Trophoblast cell (in vitro differentiated cells and primary cell): Measurements from ENCODE around the gene STAC3.

Experiments
- DNase-seq, 2 donors: peaks; one replicate each; pipeline ENCODE4 v3.0.0-alpha.2; 2016
- H2AFZ ChIP-seq: 2 replicates; pipeline ENCODE4 v1.6.1; 2013; ENCODE audit warnings: low read length, moderate library complexity, mild to moderate bottlenecking; ENCODE audit not compliant: insufficient read depth, poor library complexity
- H2AK5ac ChIP-seq: 2 replicates; pipeline ENCODE4 v1.6.1; 2013; ENCODE audit warnings: mild to moderate bottlenecking, low read length
- H2BK120ac ChIP-seq: 2 replicates; pipeline ENCODE4 v1.6.1; 2013; ENCODE audit warnings: low read length, mild to moderate bottlenecking, moderate library complexity; ENCODE audit not compliant: insufficient read depth, poor library complexity
- H2BK12ac ChIP-seq: 2 replicates; pipeline ENCODE4 v1.6.1; 2013; ENCODE audit warnings: mild to moderate bottlenecking, low read length, moderate library complexity
- H2BK5ac ChIP-seq: 2 replicates; pipeline ENCODE4 v1.6.1; 2013; ENCODE audit warnings: low read length, low read depth, moderate library complexity, mild to moderate bottlenecking; ENCODE audit not compliant: poor library complexity
- H3K14ac ChIP-seq: 2 replicates; pipeline ENCODE4 v1.6.1; 2013; ENCODE audit warnings: mild to moderate bottlenecking, low read length
- H3K18ac ChIP-seq: 2 replicates; pipeline ENCODE4 v1.6.1; 2013; ENCODE audit warnings: mild to moderate bottlenecking, low read length
- H3K23ac ChIP-seq: 2 replicates; pipeline ENCODE4 v1.6.1; 2013; ENCODE audit warnings: low read length
- H3K27ac ChIP-seq: 2 replicates; pipeline ENCODE4 v1.5.1; 2013; ENCODE audit warnings: low read depth, mild to moderate bottlenecking, inconsistent platforms, low read length, moderate library complexity
- H3K27me3 ChIP-seq: 2 replicates; pipeline ENCODE4 v1.6.1; 2013; ENCODE audit warnings: inconsistent platforms, mild to moderate bottlenecking, low read length, moderate library complexity; ENCODE audit not compliant: insufficient read depth
- H3K36me3 ChIP-seq, 2 experiments: 1 replicate in 1 of 2; 2 replicates in 1 of 2; pipeline ENCODE4 v1.6.1; 2013; ENCODE audit warnings: low read length in 2 of 2, mild to moderate bottlenecking in 2 of 2, moderate library complexity in 1 of 2; ENCODE audit not compliant: insufficient read depth in 2 of 2, control insufficient read depth in 1 of 2
- H3K4ac ChIP-seq: 2 replicates; pipeline ENCODE4 v1.6.1; 2013; ENCODE audit warnings: low read depth, mild to moderate bottlenecking, low read length, moderate library complexity
- H3K4me1 ChIP-seq, 2 experiments: 1 replicate in 1 of 2; 2 replicates in 1 of 2; pipeline ENCODE4 v1.6.1; 2013; ENCODE audit warnings: low read length in 2 of 2, mild to moderate bottlenecking in 2 of 2, moderate library complexity in 1 of 2; ENCODE audit not compliant: insufficient read depth in 2 of 2, control insufficient read depth in 1 of 2
- H3K4me2 ChIP-seq: 2 replicates; pipeline ENCODE4 v1.6.1; 2013; ENCODE audit warnings: inconsistent platforms, mild to moderate bottlenecking, low read length, moderate library complexity
- H3K4me3 ChIP-seq: 2 replicates; pipeline ENCODE4 v1.5.1; 2013; ENCODE audit warnings: mild to moderate bottlenecking, low read depth, low read length, inconsistent platforms
- H3K79me1 ChIP-seq: one replicate; pipeline ENCODE4 v1.6.1; 2013; ENCODE audit warnings: low read length
- H3K79me2 ChIP-seq: 2 replicates; pipeline ENCODE4 v1.6.1; 2013; ENCODE audit warnings: low read length, mild to moderate bottlenecking; ENCODE audit not compliant: control insufficient read depth, insufficient read depth, poor library complexity
- H3K9ac ChIP-seq: 2 replicates; pipeline ENCODE4 v1.6.1; 2013; ENCODE audit warnings: mild to moderate bottlenecking, low read length
- H3K9me3 ChIP-seq: 2 replicates; pipeline ENCODE4 v1.6.1; 2013; ENCODE audit warnings: low read depth, mild to moderate bottlenecking, control low read depth, inconsistent platforms, low read length; ENCODE audit not compliant: insufficient read depth
- H4K12ac ChIP-seq: 2 replicates; pipeline ENCODE4 v1.6.1; 2013; ENCODE audit warnings: low read depth, mild to moderate bottlenecking, low read length, moderate library complexity
- H4K8ac ChIP-seq: 2 replicates; pipeline ENCODE4 v1.6.1; 2013; ENCODE audit warnings: low read depth, mild to moderate bottlenecking, low read length, moderate library complexity
- H4K91ac ChIP-seq: one replicate; pipeline ENCODE4 v1.6.1; 2013; ENCODE audit warnings: low read depth, mild to moderate bottlenecking, low read length, moderate library complexity
- WGBS: extraction: QIAGEN DNeasy Blood & Tissue Kit; methylation state at CpG from one replicate; pipeline ENCODE4 v1.1.7; 2013; ENCODE audit warnings: missing lambda C conversion rate; ENCODE audit not compliant: insufficient read length, insufficient coverage; ENCODE audit errors: extremely low coverage; 5-methylcytosine and 5-hydroxymethylcytosine counted together

STAC3 gene

GRCh38 chr12:57222286-57223190 is 28.4 kb downstream of the STAC3 start:
- no peak overlapping the region for H3K18ac ChIP-seq
- H2BK5ac ChIP-seq: no peak overlapping the region
- no peaks in the 10 kb centered on the region for H3K79me2 ChIP-seq
- H3K9me3 ChIP-seq: peaks cover 17% of the 10 kb centered on the region
- H3K9ac ChIP-seq: no peak overlapping the region
- peaks cover 92% of the 10 kb centered on the region for H3K27me3 ChIP-seq
- no peak overlapping the region for H2AFZ ChIP-seq
- no peak for DNase-seq
- no peak overlapping the region for H3K4me3 ChIP-seq
- H2AK5ac ChIP-seq: no peak overlapping the region
- H3K4me2 ChIP-seq: no peak overlapping the region
- H4K91ac ChIP-seq: no peak overlapping the region
- H2BK120ac ChIP-seq: no peak overlapping the region
- H3K79me1 ChIP-seq: no peaks in the 10 kb centered on the region
- no peak overlapping the region for H4K12ac ChIP-seq
- no peak overlapping the region for H3K14ac ChIP-seq
- H3K36me3 ChIP-seq: no peaks in the 10 kb centered on the region
- no peak overlapping the region for H3K23ac ChIP-seq
- H4K8ac ChIP-seq: no peak overlapping the region
- H3K4me1 ChIP-seq: peaks cover 6 to 7% of the 10 kb centered on the region in 2 experiments
- no CpG with 5 or more reads among the region's 13 CpGs for WGBS
- no peak overlapping the region for H2BK12ac ChIP-seq
- H3K27ac ChIP-seq: no peak overlapping the region
- no peak overlapping the region for H3K4ac ChIP-seq

GRCh38 chr12:57221169-57221917 is 29.6 kb downstream of the STAC3 start:
- H4K12ac ChIP-seq: no peak overlapping the region
- H3K9ac ChIP-seq: no peak overlapping the region
- H2AFZ ChIP-seq: no peak overlapping the region
- no peak overlapping the region for H2BK12ac ChIP-seq
- no peak overlapping the region for H3K23ac ChIP-seq
- H3K27ac ChIP-seq: no peak overlapping the region
- no peak overlapping the region for H2BK120ac ChIP-seq
- no CpG with 5 or more reads among the region's 24 CpGs for WGBS
- no peak overlapping the region for H3K14ac ChIP-seq
- H3K18ac ChIP-seq: no peak overlapping the region
- H3K4me1 ChIP-seq: peaks cover 7 to 14% of the 10 kb centered on the region in 2 experiments
- H3K79me2 ChIP-seq: no peaks in the 10 kb centered on the region
- H3K36me3 ChIP-seq: no peaks in the 10 kb centered on the region
- H3K4ac ChIP-seq: no peak overlapping the region
- no peak overlapping the region for H2AK5ac ChIP-seq
- peaks cover 93% of the 10 kb centered on the region for H3K27me3 ChIP-seq
- H3K4me2 ChIP-seq: no peak overlapping the region
- no peak overlapping the region for H2BK5ac ChIP-seq
- H4K8ac ChIP-seq: no peak overlapping the region
- H3K79me1 ChIP-seq: no peaks in the 10 kb centered on the region
- no peak overlapping the region for H3K4me3 ChIP-seq
- no peak overlapping the region for H4K91ac ChIP-seq
- no peak for DNase-seq
- H3K9me3 ChIP-seq: peaks cover 22% of the 10 kb centered on the region

- no peak overlapping the region for H2BK120ac ChIP-seq
- peaks cover 22% of the 10 kb centered on the region for H3K9me3 ChIP-seq
- H3K79me1 ChIP-seq: no peaks in the 10 kb centered on the region
- H2BK5ac ChIP-seq: no peak overlapping the region
- no peak overlapping the region for H4K12ac ChIP-seq
- H4K91ac ChIP-seq: no peak overlapping the region
- no peak overlapping the region for H3K18ac ChIP-seq
- no peak for DNase-seq
- H3K27me3 ChIP-seq: peaks cover 93% of the 10 kb centered on the region
- H3K14ac ChIP-seq: no peak overlapping the region
- H3K9ac ChIP-seq: no peak overlapping the region
- no peak overlapping the region for H2AFZ ChIP-seq
- no CpG with 5 or more reads among the region's 1 CpG for WGBS
- H3K4ac ChIP-seq: no peak overlapping the region
- no peak overlapping the region for H3K27ac ChIP-seq
- no peak overlapping the region for H3K4me2 ChIP-seq
- H2BK12ac ChIP-seq: no peak overlapping the region
- H3K36me3 ChIP-seq: no peaks in the 10 kb centered on the region
- no peak overlapping the region for H4K8ac ChIP-seq
- H3K4me1 ChIP-seq: peaks cover 7 to 19% of the 10 kb centered on the region in 2 experiments
- H3K79me2 ChIP-seq: no peaks in the 10 kb centered on the region
- H2AK5ac ChIP-seq: no peak overlapping the region
- H3K23ac ChIP-seq: no peak overlapping the region
- H3K4me3 ChIP-seq: no peak overlapping the region
Measured at GRCh38 chr12:57220770-57221168, 30.2 kb downstream of the STAC3 start.

GRCh38 chr12:57219993-57220754 is 30.8 kb downstream of the STAC3 start:
- no peak overlapping the region for H3K18ac ChIP-seq
- H3K4me2 ChIP-seq: no peak overlapping the region
- no peak overlapping the region for H4K8ac ChIP-seq
- no CpG with 5 or more reads among the region's 38 CpGs for WGBS
- no peak overlapping the region for H3K14ac ChIP-seq
- H3K27me3 ChIP-seq: peaks cover 93% of the 10 kb centered on the region
- H3K4me1 ChIP-seq: peaks cover 10 to 20% of the 10 kb centered on the region in 2 experiments
- no peaks in the 10 kb centered on the region for H3K36me3 ChIP-seq
- peaks cover 22% of the 10 kb centered on the region for H3K9me3 ChIP-seq
- H2BK5ac ChIP-seq: no peak overlapping the region
- H3K4ac ChIP-seq: no peak overlapping the region
- no peak overlapping the region for H4K12ac ChIP-seq
- no peaks in the 10 kb centered on the region for H3K79me2 ChIP-seq
- no peak overlapping the region for H2BK12ac ChIP-seq
- H2AFZ ChIP-seq: no peak overlapping the region
- no peak overlapping the region for H4K91ac ChIP-seq
- no peak for DNase-seq
- H3K9ac ChIP-seq: no peak overlapping the region
- H3K27ac ChIP-seq: no peak overlapping the region
- no peak overlapping the region for H3K4me3 ChIP-seq
- H3K79me1 ChIP-seq: no peaks in the 10 kb centered on the region
- no peak overlapping the region for H3K23ac ChIP-seq
- no peak overlapping the region for H2AK5ac ChIP-seq
- H2BK120ac ChIP-seq: no peak overlapping the region
